ENCODE results near the gene SIX1.

DNA sequence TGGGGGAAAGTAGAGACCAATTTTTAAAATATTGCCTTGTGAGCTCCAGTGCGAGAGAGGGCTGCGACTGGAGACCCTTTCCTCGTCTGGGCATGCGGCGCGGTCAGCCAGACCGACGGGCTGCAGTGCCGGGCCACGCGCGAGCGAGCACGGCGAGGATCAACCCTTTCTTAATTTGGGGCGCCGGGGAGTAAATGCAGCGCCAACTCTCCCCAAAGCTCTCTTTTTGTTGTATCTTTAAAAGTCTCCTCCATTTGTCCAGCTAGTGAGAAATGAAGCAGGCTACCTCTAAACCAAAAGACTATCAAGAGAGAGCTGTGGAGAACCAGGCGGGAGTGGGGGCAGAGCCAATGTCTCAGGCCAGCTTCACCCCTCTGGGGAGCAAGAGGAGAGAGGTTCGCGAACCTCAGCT lies 1.4 kb downstream of the SIX1 start:
- TF ChIP-seq EP300 (IDR thresholded peaks at IDR 0.05) (peak in 1 of 2 donors; percentile 13), POLR2A (IDR thresholded peaks at IDR 0.05) (no peak)
- TF ChIP-seq, protein P1, sequence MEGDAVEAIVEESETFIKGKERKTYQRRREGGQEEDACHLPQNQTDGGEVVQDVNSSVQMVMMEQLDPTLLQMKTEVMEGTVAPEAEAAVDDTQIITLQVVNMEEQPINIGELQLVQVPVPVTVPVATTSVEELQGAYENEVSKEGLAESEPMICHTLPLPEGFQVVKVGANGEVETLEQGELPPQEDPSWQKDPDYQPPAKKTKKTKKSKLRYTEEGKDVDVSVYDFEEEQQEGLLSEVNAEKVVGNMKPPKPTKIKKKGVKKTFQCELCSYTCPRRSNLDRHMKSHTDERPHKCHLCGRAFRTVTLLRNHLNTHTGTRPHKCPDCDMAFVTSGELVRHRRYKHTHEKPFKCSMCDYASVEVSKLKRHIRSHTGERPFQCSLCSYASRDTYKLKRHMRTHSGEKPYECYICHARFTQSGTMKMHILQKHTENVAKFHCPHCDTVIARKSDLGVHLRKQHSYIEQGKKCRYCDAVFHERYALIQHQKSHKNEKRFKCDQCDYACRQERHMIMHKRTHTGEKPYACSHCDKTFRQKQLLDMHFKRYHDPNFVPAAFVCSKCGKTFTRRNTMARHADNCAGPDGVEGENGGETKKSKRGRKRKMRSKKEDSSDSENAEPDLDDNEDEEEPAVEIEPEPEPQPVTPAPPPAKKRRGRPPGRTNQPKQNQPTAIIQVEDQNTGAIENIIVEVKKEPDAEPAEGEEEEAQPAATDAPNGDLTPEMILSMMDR (IDR thresholded peaks at IDR 0.05) = no peak
